NCI-H128 (cell line): ENCODE measurements around the gene ZDHHC6.
A peak's percentile ranks its signal among the peaks of the same experiment; 100 is the strongest.
"Not testable (repeated sequence)": the region's sequence is repeated elsewhere in the genome, so short reads cannot be mapped to it uniquely, and the experiment has no call there.

Experiments
- DNase-seq: peaks from one replicate; lab custom pipeline; 2025; ENCODE audit not compliant: unreplicated experiment; lab: John Stamatoyannopoulos, UW

ZDHHC6 gene

GRCh38 chr10:112446855-112447619 is at the start of gene ZDHHC6, which contains the start of gene VTI1A:
Gene ZDHHC6, minus strand, starts transcription at chr10:112446914. Its CDS starts 1,478 bp downstream, at chr10:112445436.
Gene VTI1A, plus strand, starts transcription at chr10:112447215. Its CDS starts 159 bp downstream, at chr10:112447374.
- peak; percentile 31 for DNase-seq

GRCh38 chr10:112492736-112493135 is 46.0 kb upstream of the ZDHHC6 start:
- no peak for DNase-seq

- DNase-seq: no peak
Observed at GRCh38 chr10:112491144-112491543, 44.4 kb upstream of the ZDHHC6 start.

- peak; percentile 75 for DNase-seq
Observed at GRCh38 chr10:112490545-112490944, 43.8 kb upstream of the ZDHHC6 start.

- DNase-seq: no peak
Observed at GRCh38 chr10:112487964-112488363, 41.2 kb upstream of the ZDHHC6 start.

GRCh38 chr10:112484399-112484798 is 37.7 kb upstream of the ZDHHC6 start:
- DNase-seq: no peak

GRCh38 chr10:112481602-112482001 is 34.9 kb upstream of the ZDHHC6 start:
- no peak for DNase-seq

GRCh38 chr10:112475575-112476218 is 29.0 kb upstream of the ZDHHC6 start:
- no peak for DNase-seq

GRCh38 chr10:112471878-112472487 is 25.3 kb upstream of the ZDHHC6 start:
- DNase-seq: no peak

- no peak for DNase-seq
Observed at GRCh38 chr10:112467541-112468075, 20.9 kb upstream of the ZDHHC6 start.

GRCh38 chr10:112466802-112467201 is 20.1 kb upstream of the ZDHHC6 start:
- DNase-seq: no peak

GRCh38 chr10:112465299-112465883 is 18.7 kb upstream of the ZDHHC6 start:
- no peak for DNase-seq

GRCh38 chr10:112464074-112464473 is 17.4 kb upstream of the ZDHHC6 start:
- not testable (repeated sequence) for DNase-seq

GRCh38 chr10:112461029-112461887 is 14.5 kb upstream of the ZDHHC6 start:
- no peak for DNase-seq

GRCh38 chr10:112460366-112460765 is 13.7 kb upstream of the ZDHHC6 start:
- DNase-seq: no peak

GRCh38 chr10:112456533-112456932 is 9.8 kb upstream of the ZDHHC6 start:
- DNase-seq: no peak

GRCh38 chr10:112454910-112455779 is 8.4 kb upstream of the ZDHHC6 start:
- DNase-seq: no peak

- DNase-seq: no peak
Observed at GRCh38 chr10:112448888-112449287, 2.2 kb upstream of the ZDHHC6 start.

- no peak for DNase-seq
Observed at GRCh38 chr10:112447620-112447928, 860 bp upstream of the ZDHHC6 start.
